Fibroblast of the aortic adventitia (primary cell): ENCODE measurements around the gene DENND1A. TPM values are rescaled to one million over a fixed set of nuclear protein-coding genes. Genes with fewer than 3 reads are reported as not detected.
"Not testable (repeated sequence)": the region's sequence is repeated elsewhere in the genome, so short reads cannot be mapped to it uniquely, and the experiment has no call there.

Experiments used
- DNase-seq: peaks from one replicate; pipeline ENCODE4 v3.0.0-alpha.2; 2010; ENCODE audit warnings: low read depth
- H3K4me3 ChIP-seq: 2 replicates; pipeline ENCODE4 v1.5.1; 2011; ENCODE audit warnings: low read depth, mild to moderate bottlenecking, control low read depth, low read length, moderate library complexity
- total RNA-seq: library from RNA; depleted of rRNA; stranded (reverse); fragments of >200 nt; gene quantifications from 2 replicates; pipeline ENCODE4 v1.2.3, GENCODE V29; 2012; ENCODE audit warnings: low replicate concordance
- TF ChIP-seq, protein P1 (sequence below): IDR thresholded peaks from 2 replicates; pipeline ENCODE4 v1.5.1; 2011; ENCODE audit warnings: mild to moderate bottlenecking, low read length, control low read depth, inconsistent platforms; ENCODE audit not compliant: insufficient read depth

DENND1A gene
- total RNA-seq, 1 donor, result 27.7 TPM

DNA sequence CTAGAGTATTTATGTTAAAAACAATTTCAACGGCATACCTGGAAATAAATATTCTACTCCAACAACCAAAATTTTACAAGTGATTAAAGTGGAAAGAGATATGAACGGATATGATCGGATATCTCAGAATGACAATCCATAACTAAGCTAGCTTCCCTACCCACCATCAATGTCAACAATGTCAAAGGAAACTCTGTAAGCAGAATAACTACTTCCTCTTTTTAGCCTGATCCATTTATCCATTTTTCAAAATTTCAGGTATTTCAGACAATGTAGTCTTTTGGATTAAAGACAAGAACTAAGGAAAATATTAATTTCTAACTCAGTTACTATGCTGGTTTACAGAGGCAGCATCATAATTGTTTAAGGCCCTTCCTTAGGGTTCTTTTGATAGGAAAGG, 188.7 kb downstream of the DENND1A start:
- no peak overlapping the region for H3K4me3 ChIP-seq
- TF ChIP-seq, protein P1, sequence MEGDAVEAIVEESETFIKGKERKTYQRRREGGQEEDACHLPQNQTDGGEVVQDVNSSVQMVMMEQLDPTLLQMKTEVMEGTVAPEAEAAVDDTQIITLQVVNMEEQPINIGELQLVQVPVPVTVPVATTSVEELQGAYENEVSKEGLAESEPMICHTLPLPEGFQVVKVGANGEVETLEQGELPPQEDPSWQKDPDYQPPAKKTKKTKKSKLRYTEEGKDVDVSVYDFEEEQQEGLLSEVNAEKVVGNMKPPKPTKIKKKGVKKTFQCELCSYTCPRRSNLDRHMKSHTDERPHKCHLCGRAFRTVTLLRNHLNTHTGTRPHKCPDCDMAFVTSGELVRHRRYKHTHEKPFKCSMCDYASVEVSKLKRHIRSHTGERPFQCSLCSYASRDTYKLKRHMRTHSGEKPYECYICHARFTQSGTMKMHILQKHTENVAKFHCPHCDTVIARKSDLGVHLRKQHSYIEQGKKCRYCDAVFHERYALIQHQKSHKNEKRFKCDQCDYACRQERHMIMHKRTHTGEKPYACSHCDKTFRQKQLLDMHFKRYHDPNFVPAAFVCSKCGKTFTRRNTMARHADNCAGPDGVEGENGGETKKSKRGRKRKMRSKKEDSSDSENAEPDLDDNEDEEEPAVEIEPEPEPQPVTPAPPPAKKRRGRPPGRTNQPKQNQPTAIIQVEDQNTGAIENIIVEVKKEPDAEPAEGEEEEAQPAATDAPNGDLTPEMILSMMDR, result no peak
- DNase-seq, result no peak

DNA sequence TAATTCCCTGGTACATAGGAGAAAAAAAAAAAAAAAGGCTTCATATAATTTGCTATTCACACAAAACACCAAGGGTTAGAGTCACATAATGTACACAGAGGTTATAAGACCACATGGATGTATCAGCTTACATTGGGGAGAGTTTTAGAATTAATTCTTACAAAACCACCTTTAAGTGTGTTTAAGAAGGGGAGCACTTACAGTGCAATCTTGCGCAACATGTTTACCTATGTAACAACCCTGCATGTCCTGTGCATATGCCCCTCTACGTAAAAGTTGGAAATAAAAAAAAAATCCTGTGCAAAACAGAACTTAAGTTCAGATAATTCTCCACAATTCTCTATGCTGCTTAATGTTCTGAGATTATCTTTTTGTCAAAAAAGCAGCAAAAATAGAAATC, 190.0 kb downstream of the DENND1A start:
- no peak overlapping the region for H3K4me3 ChIP-seq
- no peak for DNase-seq
- TF ChIP-seq, protein P1, result no peak

DNA sequence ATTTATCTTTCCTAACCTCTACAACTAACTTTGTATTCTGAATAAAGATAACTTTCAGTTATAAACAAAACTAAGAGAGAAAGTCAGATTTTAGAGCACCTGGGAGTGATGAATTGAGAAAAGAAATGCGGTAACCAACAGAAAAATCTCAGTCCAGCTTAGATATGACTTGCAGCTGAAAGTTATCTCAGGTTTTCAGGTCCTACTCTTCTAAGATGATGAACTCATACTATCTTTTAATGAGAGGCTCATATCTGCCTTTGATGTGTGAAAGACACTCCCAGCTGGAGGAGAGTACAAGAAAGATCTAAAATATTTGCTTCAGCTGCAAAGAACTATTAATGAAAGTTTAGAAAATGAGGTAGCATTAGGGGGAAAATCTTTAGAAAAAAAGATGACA, 190.5 kb downstream of the DENND1A start:
- no peak for DNase-seq
- H3K4me3 ChIP-seq, result no peak overlapping the region
- TF ChIP-seq, protein P1, result no peak

DNA sequence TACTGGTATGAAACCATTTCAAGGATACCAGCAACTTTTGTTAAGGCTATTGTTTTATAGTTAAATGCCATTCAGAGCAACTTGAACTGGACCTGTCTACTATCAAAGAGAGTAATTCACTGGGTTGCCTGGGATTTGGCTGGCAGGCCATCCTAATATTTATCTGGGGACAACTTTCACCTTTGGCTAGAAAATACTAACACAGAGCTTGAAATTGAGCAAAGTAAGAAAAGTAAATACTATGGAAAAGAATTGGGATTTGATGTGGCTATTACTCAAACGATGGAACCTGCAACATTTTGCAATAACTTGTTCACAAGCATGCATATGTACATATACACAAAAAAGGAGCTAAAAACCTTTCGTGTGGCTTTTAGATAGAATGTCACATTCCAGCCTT, 191.3 kb downstream of the DENND1A start:
- no peak overlapping the region for H3K4me3 ChIP-seq
- no peak for DNase-seq
- TF ChIP-seq, protein P1, result no peak

DNA sequence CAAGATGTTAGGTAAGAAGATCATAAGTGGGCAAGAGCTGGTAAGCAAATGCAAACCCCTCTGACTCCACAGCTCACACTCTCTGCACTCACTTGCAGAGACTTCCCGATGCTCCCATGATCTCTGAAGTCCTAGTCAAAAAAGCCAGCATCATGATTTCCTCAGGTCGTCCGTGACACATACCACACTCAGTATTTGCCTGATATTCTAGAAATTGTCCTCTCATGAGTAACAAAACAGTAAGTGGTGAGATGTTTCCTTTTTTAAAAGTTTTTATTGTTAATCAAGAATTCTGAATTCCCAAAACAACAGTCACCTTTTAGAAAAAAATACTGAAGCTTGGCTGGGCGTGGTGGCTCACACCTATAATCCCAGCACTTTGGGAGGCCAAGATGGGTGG, 194.6 kb downstream of the DENND1A start:
- DNase-seq, result no peak
- no peak overlapping the region for H3K4me3 ChIP-seq
- TF ChIP-seq, protein P1, result no peak

DNA sequence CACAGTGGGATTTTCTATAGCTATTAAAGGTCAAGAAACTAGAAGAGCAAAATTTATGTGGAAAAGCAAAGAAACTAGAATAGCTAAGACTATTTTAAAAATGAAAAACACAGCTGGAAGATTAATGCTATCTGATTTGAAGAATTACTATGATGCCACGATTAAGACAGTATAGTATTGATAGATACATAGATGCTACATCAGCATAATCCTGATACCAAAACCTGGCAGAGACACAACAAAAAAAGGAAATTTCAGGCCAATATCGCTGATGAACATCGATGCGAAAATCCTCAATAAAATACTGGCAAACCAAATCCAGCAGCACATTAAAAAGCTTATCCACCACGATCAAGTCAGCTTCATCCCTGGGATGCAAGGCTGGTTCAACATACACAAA, 201.4 kb downstream of the DENND1A start:
- not testable (repeated sequence) for DNase-seq

DNA sequence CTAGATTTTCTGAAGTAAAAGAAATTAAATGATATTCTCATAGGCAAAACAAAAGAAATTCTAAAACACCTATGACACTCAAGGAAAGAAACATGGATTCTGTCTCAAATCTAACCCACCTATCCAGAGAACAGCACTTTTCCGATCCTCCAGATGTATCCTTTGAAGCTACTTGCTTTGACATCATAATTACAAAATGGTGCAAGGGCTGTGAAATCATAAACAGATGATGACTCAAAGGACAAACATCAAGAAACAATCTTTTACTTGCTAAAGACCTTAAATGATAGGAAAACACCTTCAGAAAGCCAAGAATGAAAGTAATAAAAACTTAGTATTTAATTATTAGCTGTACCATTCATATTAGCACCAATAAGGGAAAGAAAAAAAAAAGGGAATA, 202.6 kb downstream of the DENND1A start:
- H3K4me3 ChIP-seq, result no peak overlapping the region
- DNase-seq, result peak; percentile 18
- TF ChIP-seq, protein P1, result no peak

More for the DNA sequence above, 201.4 kb downstream of the DENND1A start:
- H3K4me3 ChIP-seq, result not testable (repeated sequence)
